NCI-H1417 treated with DMSO at 0.1 percent for 48 hours (cell line): ENCODE results near the gene CD96.

ENCODE experiments used
- DNase-seq: peaks from one replicate; lab custom pipeline; 2025; lab: John Stamatoyannopoulos, UW

Gene CD96

GRCh38 chr3:111594205-111594604 lies 52.2 kb downstream of the CD96 start:
- DNase-seq, result no peak

- DNase-seq, result no peak
Observed at GRCh38 chr3:111594781-111595180, 52.8 kb downstream of the CD96 start.

GRCh38 chr3:111595232-111595631 lies 53.2 kb downstream of the CD96 start, which contains the start of gene ZBED2:
Gene ZBED2 (minus strand): TSS chr3:111595346. CDS start chr3:111594201, 1,145 bp downstream.
- no peak for DNase-seq

GRCh38 chr3:111596328-111596727 lies 54.3 kb downstream of the CD96 start:
- DNase-seq, result no peak

- no peak for DNase-seq
Observed at GRCh38 chr3:111598139-111598538, 56.1 kb downstream of the CD96 start.

- no peak for DNase-seq
Observed at GRCh38 chr3:111598552-111598951, 56.6 kb downstream of the CD96 start.

- no peak for DNase-seq
Observed at GRCh38 chr3:111601810-111602209, 59.8 kb downstream of the CD96 start.

GRCh38 chr3:111603679-111604078 lies 61.7 kb downstream of the CD96 start:
- no peak for DNase-seq

GRCh38 chr3:111604119-111604518 lies 62.1 kb downstream of the CD96 start:
- no peak for DNase-seq

- DNase-seq, result no peak
Observed at GRCh38 chr3:111605018-111605417, 63.0 kb downstream of the CD96 start.

GRCh38 chr3:111605493-111605892 lies 63.5 kb downstream of the CD96 start:
- no peak for DNase-seq

GRCh38 chr3:111607240-111607920 lies 65.4 kb downstream of the CD96 start:
- no peak for DNase-seq

GRCh38 chr3:111608383-111608782 lies 66.4 kb downstream of the CD96 start:
- no peak for DNase-seq

- no peak for DNase-seq
Observed at GRCh38 chr3:111609700-111610099, 67.7 kb downstream of the CD96 start.

GRCh38 chr3:111610189-111610588 lies 68.2 kb downstream of the CD96 start:
- DNase-seq, result no peak

- no peak for DNase-seq
Observed at GRCh38 chr3:111610612-111611054, 68.6 kb downstream of the CD96 start.

- DNase-seq, result no peak
Observed at GRCh38 chr3:111613294-111613693, 71.3 kb downstream of the CD96 start.

- DNase-seq, result no peak
Observed at GRCh38 chr3:111615880-111616279, 73.9 kb downstream of the CD96 start.

- DNase-seq, result no peak
Observed at GRCh38 chr3:111616417-111617105, 74.6 kb downstream of the CD96 start.

- DNase-seq, result no peak
Observed at GRCh38 chr3:111617406-111617805, 75.4 kb downstream of the CD96 start.

- DNase-seq, result no peak
Observed at GRCh38 chr3:111617912-111618601, 76.1 kb downstream of the CD96 start.

- DNase-seq, result no peak
Observed at GRCh38 chr3:111618945-111619344, 76.9 kb downstream of the CD96 start.

- no peak for DNase-seq
Observed at GRCh38 chr3:111619833-111620232, 77.8 kb downstream of the CD96 start.
